ENCODE results near the gene FNBP1L.
"Not testable (repeated sequence)": the region's sequence is repeated elsewhere in the genome, so short reads cannot be mapped to it uniquely, and the experiment has no call there.

The FNBP1L gene

GRCh38 chr1:93463960-93464359, 16.0 kb downstream of the FNBP1L start:
- no peak for TF ChIP-seq ZNF513 (tag by site-specific recombination; IDR thresholded peaks at IDR 0.05)
- TF ChIP-seq ZNF175 (tag by site-specific recombination; IDR thresholded peaks at IDR 0.05) = no peak
- TF ChIP-seq ZNF391 (tag by site-specific recombination; IDR thresholded peaks at IDR 0.05; ENCODE audit: borderline replicate concordance, low read depth) = no peak
- no peak for TF ChIP-seq ZNF423 (tag by site-specific recombination; IDR thresholded peaks at IDR 0.05)
- TF ChIP-seq SP7 (tag by site-specific recombination; IDR thresholded peaks at IDR 0.05) = no peak
- TF ChIP-seq TCF7L2 (IDR thresholded peaks at IDR 0.05; ENCODE audit: borderline replicate concordance, low read depth, low read length) = no peak
- TF ChIP-seq ZNF292 (tag by site-specific recombination; IDR thresholded peaks at IDR 0.05; ENCODE audit: borderline replicate concordance, low read depth) = no peak
- no peak for TF ChIP-seq ZNF610 (tag by site-specific recombination; IDR thresholded peaks at IDR 0.05; ENCODE audit: borderline replicate concordance)
- TF ChIP-seq ZNF664 (tag by site-specific recombination; IDR thresholded peaks at IDR 0.05) = no peak
- TF ChIP-seq OSR2 (tag by site-specific recombination; IDR thresholded peaks at IDR 0.05) = no peak
- no peak for TF ChIP-seq SP2 (tag by site-specific recombination; IDR thresholded peaks at IDR 0.05)
- no peak for TF ChIP-seq ZNF701 (tag by site-specific recombination; IDR thresholded peaks at IDR 0.05)
- Histone ChIP-seq H3K9me3 (ENCODE audit: control insufficient read depth, insufficient read depth, low read depth, low read length) (no peaks in the 10 kb centered on the region), H3K36me3 (ENCODE audit: control insufficient read depth in 2 of 2, insufficient read depth in 1 of 2, low read length in 2 of 2) (no peaks in the 10 kb centered on the region), H3K4me3 (ENCODE audit: low read depth, low read length) (no peak overlapping the region), H3K27ac (ENCODE audit: extremely low read depth, low read depth, low read length) (no peak overlapping the region), H3K4me1 (ENCODE audit: control insufficient read depth, insufficient read depth, low read length) (no peaks in the 10 kb centered on the region)
- CTCF ChIA-PET = no interaction called here
- POLR2A ChIA-PET = no interaction called here

DNA sequence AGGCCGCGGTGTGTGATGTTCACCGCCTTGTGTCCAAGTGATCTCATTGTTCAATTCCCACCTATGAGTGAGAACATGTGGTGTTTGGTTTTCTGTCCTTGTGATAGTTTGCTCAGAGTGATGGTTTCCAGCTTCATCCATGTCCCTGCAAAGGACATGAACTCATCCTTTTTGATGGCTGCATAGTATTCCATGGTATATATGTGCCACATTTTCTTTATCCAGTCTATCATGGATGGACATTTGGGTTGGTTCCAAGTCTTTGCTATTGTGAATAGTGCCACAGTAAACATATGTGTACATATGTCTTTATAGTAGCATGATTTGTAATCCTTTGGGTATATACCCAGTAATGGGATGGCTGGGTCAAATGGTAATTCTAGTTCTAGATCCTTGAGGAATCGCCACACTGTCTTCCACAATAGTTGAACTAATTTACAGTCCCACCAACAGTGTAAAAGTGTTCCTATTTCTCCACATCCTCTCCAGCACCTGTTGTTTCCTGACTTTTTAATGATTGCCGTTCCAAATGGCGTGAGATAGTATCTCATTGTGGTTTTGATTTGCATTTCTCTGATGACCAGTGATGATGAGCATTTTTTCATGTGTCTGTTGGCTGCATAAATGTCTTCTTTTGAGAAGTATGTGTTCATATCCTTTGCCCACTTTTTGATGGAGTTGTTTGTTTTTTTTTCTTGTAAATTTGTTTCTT, 17.6 kb downstream of the FNBP1L start:
- H3K9me3 ChIP-seq (ENCODE audit: control insufficient read depth, insufficient read depth, low read depth, low read length); H3K27ac ChIP-seq (ENCODE audit: extremely low read depth, low read depth, low read length); H3K4me3 ChIP-seq (ENCODE audit: low read depth, low read length); POLR2A ChIA-PET; H3K4me1 ChIP-seq (ENCODE audit: control insufficient read depth, insufficient read depth, low read length); CTCF ChIA-PET; H3K36me3 ChIP-seq (ENCODE audit: control insufficient read depth in 2 of 2, insufficient read depth in 1 of 2, low read length in 2 of 2): not testable (repeated sequence)
- peak; percentile 86 for TF ChIP-seq ZNF146 (tag by site-specific recombination; IDR thresholded peaks at IDR 0.05)
- 0 out of 2 replicates have a peak, but pooled peaks have one; percentile 14 for TF ChIP-seq ZNF184 (tag by site-specific recombination; IDR thresholded peaks at IDR 0.05)
- TF ChIP-seq, protein P1, sequence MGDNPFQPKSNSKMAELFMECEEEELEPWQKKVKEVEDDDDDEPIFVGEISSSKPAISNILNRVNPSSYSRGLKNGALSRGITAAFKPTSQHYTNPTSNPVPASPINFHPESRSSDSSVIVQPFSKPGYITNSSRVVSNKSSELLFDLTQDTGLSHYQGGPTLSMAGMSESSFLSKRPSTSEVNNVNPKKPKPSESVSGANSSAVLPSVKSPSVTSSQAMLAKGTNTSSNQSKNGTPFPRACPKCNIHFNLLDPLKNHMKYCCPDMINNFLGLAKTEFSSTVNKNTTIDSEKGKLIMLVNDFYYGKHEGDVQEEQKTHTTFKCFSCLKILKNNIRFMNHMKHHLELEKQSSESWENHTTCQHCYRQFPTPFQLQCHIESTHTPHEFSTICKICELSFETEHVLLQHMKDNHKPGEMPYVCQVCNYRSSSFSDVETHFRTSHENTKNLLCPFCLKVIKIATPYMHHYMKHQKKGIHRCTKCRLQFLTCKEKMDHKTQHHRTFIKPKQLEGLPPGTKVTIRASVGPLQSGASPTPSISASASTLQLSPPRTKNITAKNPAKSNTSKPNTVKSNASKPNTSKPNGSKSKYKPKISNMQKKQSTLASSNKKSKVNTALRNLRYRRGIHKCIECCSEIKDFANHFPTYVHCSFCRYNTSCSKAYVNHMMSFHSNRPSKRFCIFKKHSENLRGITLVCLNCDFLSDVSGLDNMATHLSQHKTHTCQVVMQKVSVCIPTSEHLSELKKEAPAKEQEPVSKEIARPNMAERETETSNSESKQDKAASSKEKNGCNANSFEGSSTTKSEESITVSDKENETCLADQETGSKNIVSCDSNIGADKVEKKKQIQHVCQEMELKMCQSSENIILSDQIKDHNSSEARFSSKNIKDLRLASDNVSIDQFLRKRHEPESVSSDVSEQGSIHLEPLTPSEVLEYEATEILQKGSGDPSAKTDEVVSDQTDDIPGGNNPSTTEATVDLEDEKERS (tag by site-specific recombination; IDR thresholded peaks at IDR 0.05) = peak; percentile 68; the same call in 1 of the 2 replicates

GRCh38 chr1:93467606-93468005, 19.7 kb downstream of the FNBP1L start:
- Histone ChIP-seq H3K4me1 (ENCODE audit: control insufficient read depth, insufficient read depth, low read length) (peaks cover 7% of the 10 kb centered on the region), H3K9me3 (ENCODE audit: control insufficient read depth, insufficient read depth, low read depth, low read length) (no peaks in the 10 kb centered on the region), H3K27ac (ENCODE audit: extremely low read depth, low read depth, low read length) (no peak overlapping the region), H3K36me3 (ENCODE audit: control insufficient read depth in 2 of 2, insufficient read depth in 1 of 2, low read length in 2 of 2) (no peaks in the 10 kb centered on the region), H3K4me3 (ENCODE audit: low read depth, low read length) (no peak overlapping the region)
- POLR2A ChIA-PET = no interaction called here
- CTCF ChIA-PET = no interaction called here
- TF ChIP-seq ZSCAN30 (tag by site-specific recombination; IDR thresholded peaks at IDR 0.05) (no peak), ZSCAN5A (tag by site-specific recombination; IDR thresholded peaks at IDR 0.05) (no peak), ZNF16 (tag by site-specific recombination; IDR thresholded peaks at IDR 0.05; ENCODE audit: low read depth) (no peak), ZNF548 (tag by site-specific recombination; IDR thresholded peaks at IDR 0.05) (no peak), ZNF311 (tag by site-specific recombination; IDR thresholded peaks at IDR 0.05; ENCODE audit: borderline replicate concordance) (no peak), ZNF157 (tag by site-specific recombination; IDR thresholded peaks at IDR 0.05) (no peak), ZNF654 (tag by site-specific recombination; IDR thresholded peaks at IDR 0.05; ENCODE audit: low read depth) (no peak), ZNF600 (tag by site-specific recombination; IDR thresholded peaks at IDR 0.05) (no peak), HOXC10 (CRISPR knock-in tag; IDR thresholded peaks at IDR 0.05) (no peak), ZNF704 (tag by site-specific recombination; IDR thresholded peaks at IDR 0.05) (no peak), ZNF571 (tag by site-specific recombination; IDR thresholded peaks at IDR 0.05) (no peak), ZNF416 (tag by site-specific recombination; IDR thresholded peaks at IDR 0.05) (no peak)
